DOHH2 (cell line): ENCODE data around the gene EPB41L2.

Experiments
- CTCF ChIP-seq: fragments of 200-600 bp; sonication (generic); IDR thresholded peaks from one replicate; pipeline ENCODE4 v1.5.1; 2014; ENCODE audit warnings: antibody characterized with exemption, mild to moderate bottlenecking, low read depth, low read length; ENCODE audit not compliant: poor library complexity, severe bottlenecking
- EZH2phosphoT487 ChIP-seq: fragments of 200-600 bp; sonication (generic); IDR thresholded peaks from 2 replicates; pipeline ENCODE4 v1.6.1; 2017; ENCODE audit warnings: borderline replicate concordance, mild to moderate bottlenecking, antibody characterized with exemption, low read length, moderate library complexity, mixed read lengths

GRCh38 chr6:131061751-131062119 lies 1.3 kb downstream of the EPB41L2 start:
- no peak for TF ChIP-seq CTCF
- no peak for TF ChIP-seq EZH2phosphoT487
